NCI-H1105 (cell line): ENCODE data around the gene TMEM63A.
"Not testable (repeated sequence)": the region's sequence is repeated elsewhere in the genome, so short reads cannot be mapped to it uniquely, and the experiment has no call there.

Experiments
- DNase-seq: peaks from one replicate; lab custom pipeline; 2025; lab: John Stamatoyannopoulos, UW

The TMEM63A gene

GRCh38 chr1:225908773-225909172 lies 26.6 kb upstream of the TMEM63A start:
- DNase-seq = peak; percentile 52

- DNase-seq = no peak
Observed at GRCh38 chr1:225908013-225908640, 25.9 kb upstream of the TMEM63A start.

GRCh38 chr1:225907341-225907740 lies 25.2 kb upstream of the TMEM63A start:
- DNase-seq = no peak

GRCh38 chr1:225906467-225906866 lies 24.3 kb upstream of the TMEM63A start:
- no peak for DNase-seq

- DNase-seq = no peak
Observed at GRCh38 chr1:225903623-225904022, 21.4 kb upstream of the TMEM63A start.

GRCh38 chr1:225899044-225899925 lies 17.1 kb upstream of the TMEM63A start:
- no peak for DNase-seq

GRCh38 chr1:225897595-225898514 lies 15.7 kb upstream of the TMEM63A start:
- DNase-seq = no peak

GRCh38 chr1:225896937-225897549 lies 14.9 kb upstream of the TMEM63A start:
- DNase-seq = no peak

GRCh38 chr1:225896494-225896893 lies 14.3 kb upstream of the TMEM63A start:
- DNase-seq = no peak

- no peak for DNase-seq
Observed at GRCh38 chr1:225892307-225892706, 10.1 kb upstream of the TMEM63A start.

GRCh38 chr1:225891229-225891972 lies 9.2 kb upstream of the TMEM63A start:
- no peak for DNase-seq

GRCh38 chr1:225890346-225891228 lies 8.4 kb upstream of the TMEM63A start:
- DNase-seq = no peak

GRCh38 chr1:225889743-225890142 lies 7.6 kb upstream of the TMEM63A start:
- no peak for DNase-seq

GRCh38 chr1:225888898-225889601 lies 6.9 kb upstream of the TMEM63A start, which contains the start of gene LEFTY1:
LEFTY1 (minus strand) TSS chr1:225889146; CDS start chr1:225889066, 80 bp downstream.
- no peak for DNase-seq

GRCh38 chr1:225888289-225888897 lies 6.2 kb upstream of the TMEM63A start:
- no peak for DNase-seq

- DNase-seq = not testable (repeated sequence)
Observed at GRCh38 chr1:225887554-225888288, 5.5 kb upstream of the TMEM63A start.

GRCh38 chr1:225887030-225887314 lies 4.8 kb upstream of the TMEM63A start:
- DNase-seq = no peak
